Breast epithelium (tissue), 4 donors: ENCODE data around the gene NUDT5. TPM values are rescaled to one million over a fixed set of nuclear protein-coding genes. Genes with fewer than 3 reads are reported as not detected.

Experiments
- DNase-seq, 2 donors: peaks; one replicate each; pipeline ENCODE4 v3.0.0-alpha.2; 2019; ENCODE audit warnings: low spot score in 2 of 2
- H3K27ac ChIP-seq, 2 donors: fragments of 200-600 bp; sonication (generic) in 1 of 2; one replicate each; pipeline ENCODE4 v1.5.1; 2016 to 2019; ENCODE audit warnings: mild to moderate bottlenecking in 1 of 2
- H3K27me3 ChIP-seq, 2 donors: fragments of 200-600 bp; sonication (generic) in 1 of 2; one replicate each; pipeline versions ENCODE4 v1.5.1 to v1.6.0; 2017 to 2019; ENCODE audit warnings: control low read depth in 1 of 2, mild to moderate bottlenecking in 1 of 2
- H3K36me3 ChIP-seq: fragments of 200-600 bp; one replicate; pipeline ENCODE4 v1.5.1; 2019
- H3K4me1 ChIP-seq, 2 donors: fragments of 200-600 bp; sonication (generic); one replicate each; pipeline ENCODE4 v1.5.1; 2016 to 2019; ENCODE audit warnings: control low read depth in 1 of 2
- H3K4me3 ChIP-seq, 3 donors: fragments of 200-600 bp; sonication (generic); 1 replicate in 2 of 3; 2 replicates in 1 of 3; pipeline ENCODE4 v1.5.1; 2016 to 2019; ENCODE audit warnings: mild to moderate bottlenecking in 3 of 3, moderate library complexity in 2 of 3
- H3K9me3 ChIP-seq, 2 donors: fragments of 200-600 bp; sonication (generic) in 1 of 2; one replicate each; pipeline ENCODE4 v1.5.1; 2016 to 2019; ENCODE audit warnings: control low read depth in 1 of 2
- CTCF ChIP-seq, 3 donors: fragments of 450-650 bp; IDR thresholded peaks; one replicate each; pipeline ENCODE4 v1.5.1; 2016 to 2017; ENCODE audit warnings: antibody characterized with exemption in 3 of 3, mild to moderate bottlenecking in 3 of 3, moderate library complexity in 3 of 3
- POLR2A ChIP-seq: fragments of 450-650 bp; IDR thresholded peaks from one replicate; pipeline ENCODE4 v1.6.1; 2016; ENCODE audit warnings: antibody characterized with exemption, mild to moderate bottlenecking, moderate library complexity
- POLR2AphosphoS5 ChIP-seq, 3 donors: sonication (generic); formaldehyde crosslinking; IDR thresholded peaks; one replicate each; pipeline ENCODE4 v1.6.1; 2017; ENCODE audit warnings: antibody characterized with exemption in 3 of 3
- intact Hi-C: fragments of 100-400 bp; cut with DNase I; formaldehyde crosslinking; loops from one replicate; pipeline ENCODE4 v1.15.1; 2023; ENCODE audit warnings: low total_unique reads
- total RNA-seq, 3 donors: library from RNA; depleted of rRNA; stranded (reverse); fragments of >200 nt; gene quantifications; one replicate each; pipeline ENCODE4 v1.1.0, GENCODE V29; 2016

NUDT5 gene
- total RNA-seq, 3 donors from 2014 or later = 44.3 to 54.4 (median 49.3) TPM

- no peak overlapping the region for H3K27ac ChIP-seq
- no peaks in the 10 kb centered on the region for H3K9me3 ChIP-seq
- H3K36me3 ChIP-seq = no peaks in the 10 kb centered on the region
- H3K27me3 ChIP-seq = no peaks in the 10 kb centered on the region
- H3K4me3 ChIP-seq = no peak overlapping the region
- intact Hi-C loops = no loop called here
- no peak for DNase-seq
- H3K4me1 ChIP-seq = no peaks in the 10 kb centered on the region
- no peak for TF ChIP-seq POLR2AphosphoS5 (IDR thresholded peaks at IDR 0.05)
- TF ChIP-seq CTCF (IDR thresholded peaks at IDR 0.05) = no peak
- TF ChIP-seq POLR2A = no peak
These were observed 31.6 kb downstream of the NUDT5 start for GRCh38 chr10:12164085-12164484.

GRCh38 chr10:12162927-12163326 is 32.8 kb downstream of the NUDT5 start:
- H3K36me3 ChIP-seq = no peaks in the 10 kb centered on the region
- no peak for DNase-seq
- no peak overlapping the region for H3K27ac ChIP-seq
- intact Hi-C loops = no loop called here
- no peaks in the 10 kb centered on the region for H3K27me3 ChIP-seq
- H3K9me3 ChIP-seq = no peaks in the 10 kb centered on the region
- no peaks in the 10 kb centered on the region for H3K4me1 ChIP-seq
- H3K4me3 ChIP-seq = no peak overlapping the region
- no peak for TF ChIP-seq POLR2AphosphoS5 (IDR thresholded peaks at IDR 0.05)
- no peak for TF ChIP-seq CTCF (IDR thresholded peaks at IDR 0.05)
- no peak for TF ChIP-seq POLR2A

GRCh38 chr10:12160664-12161063 is 35.0 kb downstream of the NUDT5 start:
- TF ChIP-seq POLR2A (no peak), POLR2AphosphoS5 (IDR thresholded peaks at IDR 0.05) (no peak)
- H3K36me3 ChIP-seq = no peaks in the 10 kb centered on the region
- H3K4me3 ChIP-seq = no peak overlapping the region
- no peaks in the 10 kb centered on the region for H3K27me3 ChIP-seq
- intact Hi-C loops = no loop called here
- no peak overlapping the region for H3K27ac ChIP-seq
- H3K9me3 ChIP-seq = no peaks in the 10 kb centered on the region
- no peaks in the 10 kb centered on the region for H3K4me1 ChIP-seq
- DNase-seq = no peak

GRCh38 chr10:12158111-12158510 is 37.6 kb downstream of the NUDT5 start:
- no peaks in the 10 kb centered on the region for H3K27me3 ChIP-seq
- no peak for DNase-seq
- TF ChIP-seq POLR2A (no peak), POLR2AphosphoS5 (IDR thresholded peaks at IDR 0.05) (no peak), CTCF (IDR thresholded peaks at IDR 0.05) (no peak)
- H3K36me3 ChIP-seq = no peaks in the 10 kb centered on the region
- H3K27ac ChIP-seq = no peak overlapping the region
- no peaks in the 10 kb centered on the region for H3K9me3 ChIP-seq
- intact Hi-C loops = no loop called here
- H3K4me3 ChIP-seq = no peak overlapping the region
- H3K4me1 ChIP-seq = no peaks in the 10 kb centered on the region

GRCh38 chr10:12156367-12157123 is 39.1 kb downstream of the NUDT5 start:
- Histone ChIP-seq H3K4me1 (no peaks in the 10 kb centered on the region), H3K36me3 (no peaks in the 10 kb centered on the region), H3K27ac (no peak overlapping the region), H3K27me3 (no peaks in the 10 kb centered on the region), H3K4me3 (no peak overlapping the region), H3K9me3 (no peaks in the 10 kb centered on the region)
- intact Hi-C loops = no loop called here
- DNase-seq = no peak
- TF ChIP-seq CTCF (IDR thresholded peaks at IDR 0.05) (no peak), POLR2A (no peak), POLR2AphosphoS5 (IDR thresholded peaks at IDR 0.05) (no peak)
